SH-SY5Y (cell line): ENCODE measurements around the gene KCNK15.

Experiments used
- GATA2 ChIP-seq: IDR thresholded peaks from 2 replicates; pipeline ENCODE4 v1.6.1; 2011; ENCODE audit warnings: mild to moderate bottlenecking, low read depth, low read length
- GATA3 ChIP-seq: IDR thresholded peaks from 2 replicates; pipeline ENCODE4 v1.6.1; 2011; ENCODE audit warnings: low read depth, mild to moderate bottlenecking, low read length, moderate library complexity

The KCNK15 gene

DNA sequence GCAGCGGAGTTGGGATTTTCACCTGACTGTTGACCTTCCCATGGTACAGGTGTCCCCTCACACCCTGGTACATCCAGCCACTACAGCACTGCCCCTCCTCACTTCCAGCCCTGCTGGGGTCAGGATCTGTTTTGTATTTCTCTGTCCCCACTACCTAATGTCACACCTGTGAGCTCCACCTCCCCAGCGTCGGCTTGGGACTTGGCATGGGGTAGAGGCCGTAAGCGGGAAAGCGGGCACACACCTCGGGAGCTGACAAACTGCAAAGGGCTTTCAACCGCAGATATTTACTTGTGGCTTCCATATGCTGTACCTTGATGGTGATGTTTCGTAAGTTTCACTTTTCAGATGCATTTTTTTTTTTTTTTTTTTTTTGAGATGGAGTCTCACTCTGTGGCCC, 35.9 kb upstream of the KCNK15 start:
- TF ChIP-seq GATA3, result no peak
- no peak for TF ChIP-seq GATA2

DNA sequence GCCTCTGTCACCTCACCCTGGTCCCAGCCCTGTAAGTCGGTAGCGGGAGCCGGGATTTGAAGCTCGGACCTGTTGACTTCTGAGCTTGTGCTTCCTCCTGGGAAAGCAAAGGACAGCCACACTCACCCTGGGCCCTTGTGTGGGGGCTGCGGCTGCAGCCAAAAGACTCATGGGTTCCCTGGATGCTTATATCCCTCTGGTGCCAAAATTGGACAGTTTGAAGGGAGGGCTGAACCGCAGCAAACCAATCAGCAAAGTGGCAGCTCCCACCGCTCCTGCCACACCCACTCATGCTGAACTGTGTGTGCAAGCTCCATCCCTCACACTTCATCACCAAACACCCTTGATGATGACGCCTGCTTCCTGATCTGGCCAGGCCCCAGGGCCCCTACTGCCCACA, 34.4 kb upstream of the KCNK15 start:
- TF ChIP-seq GATA2 (no peak), GATA3 (no peak)

DNA sequence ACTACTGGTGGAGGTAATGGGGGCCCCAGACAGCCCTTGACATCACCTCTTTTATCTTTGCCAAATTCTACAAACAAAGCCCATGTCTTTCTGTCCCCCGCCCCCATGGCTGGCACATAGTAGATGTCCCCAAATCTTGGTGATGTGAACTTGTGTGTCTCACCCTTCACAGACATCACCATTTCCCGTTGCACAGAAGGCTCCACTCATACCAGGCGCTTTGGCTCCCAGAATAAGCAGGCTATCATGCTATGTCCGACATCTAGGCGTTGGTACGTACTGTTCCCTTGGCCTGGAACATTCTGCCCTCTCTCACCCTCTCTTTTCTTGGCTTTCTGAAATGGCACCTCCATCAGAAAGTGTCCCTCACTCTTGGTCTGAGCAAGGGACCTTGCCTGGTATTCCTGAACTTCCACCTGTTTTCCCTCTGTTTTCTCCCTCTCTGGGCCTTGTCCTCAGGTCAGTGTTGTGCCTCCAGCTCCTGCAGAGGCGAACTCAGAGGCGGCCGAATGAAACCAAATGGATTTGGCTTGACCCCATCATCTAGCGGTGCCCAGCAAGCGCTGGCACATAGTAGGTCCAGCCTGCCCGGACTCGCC, 31.5 kb upstream of the KCNK15 start:
- TF ChIP-seq GATA2, result no peak

DNA sequence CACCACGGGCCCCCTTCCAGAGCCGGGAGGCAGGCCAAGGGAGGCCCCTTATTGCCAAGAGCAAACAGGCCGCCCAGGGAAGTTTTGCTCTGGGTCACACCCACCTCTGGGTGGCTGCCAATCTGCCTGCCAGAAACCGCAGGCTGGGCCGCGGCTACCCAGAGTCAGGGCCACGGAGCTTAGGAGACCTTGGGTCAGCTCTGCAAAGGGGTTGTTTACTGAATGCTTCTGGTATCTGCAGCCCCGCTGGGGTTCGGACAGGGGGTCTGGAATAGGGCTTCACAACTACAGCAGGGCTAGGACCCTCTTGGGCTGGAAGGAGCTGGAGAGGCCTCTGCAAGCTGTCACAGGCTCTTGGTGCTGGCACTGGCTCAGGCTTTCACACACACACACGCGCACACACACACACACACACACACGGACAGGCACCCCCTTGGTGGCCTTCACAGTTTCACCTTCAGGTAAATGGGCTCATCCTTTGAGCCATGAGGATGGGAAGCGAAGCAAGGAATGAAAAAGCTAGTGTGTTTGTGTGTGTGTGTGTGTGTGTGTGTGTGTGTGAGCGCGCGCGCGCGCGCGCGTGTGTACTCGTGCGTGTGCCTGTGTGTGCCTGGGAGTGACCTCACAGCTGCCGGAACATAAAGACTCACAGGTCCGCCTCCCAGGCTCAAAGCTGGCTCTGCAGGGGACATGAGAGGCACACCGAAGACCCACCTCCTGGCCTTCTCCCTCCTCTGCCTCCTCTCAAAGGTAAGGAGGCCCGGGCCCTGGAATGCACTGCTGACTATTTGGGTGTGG, 30.8 kb upstream of the KCNK15 start, which contains the start of gene CCN5:
CCN5 (plus strand) TSS at position 669 of the 798 bp plus-strand sequence; CDS start at position 691, 22 bp downstream.
- no peak for TF ChIP-seq GATA2
- no peak for TF ChIP-seq GATA3

- TF ChIP-seq GATA3 (no peak), GATA2 (no peak)
Measured at GRCh38 chr20:44715499-44716308, 30.0 kb upstream of the KCNK15 start.

- TF ChIP-seq GATA2, result no peak
- TF ChIP-seq GATA3, result no peak
Measured at GRCh38 chr20:44716309-44717106, 29.2 kb upstream of the KCNK15 start.

DNA sequence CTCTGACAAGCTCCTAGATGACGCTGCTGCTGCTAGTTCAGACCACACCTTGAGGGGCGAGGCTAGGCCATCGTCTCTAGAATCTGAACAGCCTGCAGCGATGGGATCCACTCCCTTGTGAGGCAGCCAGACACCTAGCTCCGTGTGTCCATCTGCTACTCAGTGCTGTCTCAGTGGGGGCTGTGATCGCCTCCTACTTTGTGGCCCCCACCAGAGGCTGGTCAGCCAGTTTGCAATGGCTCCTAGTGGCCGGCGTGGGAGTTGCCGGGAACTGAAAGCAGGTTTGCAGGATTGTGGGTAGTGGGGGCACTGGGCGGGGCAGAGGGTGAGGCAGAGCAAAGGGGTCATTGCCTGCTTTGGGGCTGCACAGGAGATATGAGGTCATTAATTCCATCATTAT, 27.7 kb upstream of the KCNK15 start:
- TF ChIP-seq GATA2 (no peak), GATA3 (no peak)

DNA sequence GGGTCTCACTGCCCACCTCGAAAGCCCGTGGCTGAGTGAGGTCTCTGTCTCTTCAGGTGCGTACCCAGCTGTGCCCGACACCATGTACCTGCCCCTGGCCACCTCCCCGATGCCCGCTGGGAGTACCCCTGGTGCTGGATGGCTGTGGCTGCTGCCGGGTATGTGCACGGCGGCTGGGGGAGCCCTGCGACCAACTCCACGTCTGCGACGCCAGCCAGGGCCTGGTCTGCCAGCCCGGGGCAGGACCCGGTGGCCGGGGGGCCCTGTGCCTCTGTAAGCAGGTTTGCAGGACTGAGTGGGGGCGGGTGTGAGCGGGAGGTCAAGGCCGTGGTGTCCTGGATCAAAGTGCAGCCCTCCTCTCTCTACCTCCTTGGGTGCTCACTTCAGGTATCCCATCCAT, 25.8 kb upstream of the KCNK15 start:
- no peak for TF ChIP-seq GATA2
- TF ChIP-seq GATA3, result no peak

GRCh38 chr20:44720621-44720996, 25.1 kb upstream of the KCNK15 start:
- TF ChIP-seq GATA3, result no peak

DNA sequence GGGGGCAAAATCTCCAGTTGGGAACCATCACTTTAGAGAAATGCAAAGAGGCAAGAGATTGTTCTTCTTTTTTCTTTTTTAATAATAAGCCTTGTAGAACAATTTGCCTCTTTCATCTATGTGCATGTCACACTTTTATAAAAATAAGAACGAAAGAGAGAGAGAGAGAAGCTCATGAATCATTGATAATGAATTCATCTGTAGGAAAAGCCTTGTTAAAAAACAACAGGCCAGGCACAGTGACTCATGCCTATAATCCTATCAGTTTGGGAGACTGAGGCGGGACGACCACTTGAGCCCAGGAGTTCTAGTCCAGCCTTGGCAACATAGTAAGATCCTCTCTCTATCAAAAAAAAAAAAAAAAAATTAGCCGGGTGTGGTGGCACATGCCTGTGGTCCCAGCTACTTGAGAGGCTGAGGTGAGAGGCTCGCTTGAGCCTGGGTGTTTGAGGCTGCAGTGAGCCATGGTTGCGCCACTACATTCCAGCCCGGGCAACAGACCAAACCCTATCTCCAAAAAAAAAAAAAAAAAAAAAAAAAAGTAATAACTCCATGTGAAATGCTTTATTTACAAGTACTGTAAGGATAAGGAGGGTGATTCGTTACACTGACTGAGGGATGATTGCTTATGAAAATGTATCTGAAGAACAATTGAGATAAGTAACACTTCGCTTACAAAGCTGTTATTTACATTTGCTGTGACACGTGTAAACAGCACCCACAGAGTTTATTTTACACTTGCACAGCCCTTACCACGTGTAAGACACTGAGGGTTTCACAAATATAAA, 24.5 kb upstream of the KCNK15 start:
- TF ChIP-seq GATA2 (no peak), GATA3 (no peak)

GRCh38 chr20:44721785-44722054, 23.9 kb upstream of the KCNK15 start:
- TF ChIP-seq GATA2 (no peak), GATA3 (no peak)

DNA sequence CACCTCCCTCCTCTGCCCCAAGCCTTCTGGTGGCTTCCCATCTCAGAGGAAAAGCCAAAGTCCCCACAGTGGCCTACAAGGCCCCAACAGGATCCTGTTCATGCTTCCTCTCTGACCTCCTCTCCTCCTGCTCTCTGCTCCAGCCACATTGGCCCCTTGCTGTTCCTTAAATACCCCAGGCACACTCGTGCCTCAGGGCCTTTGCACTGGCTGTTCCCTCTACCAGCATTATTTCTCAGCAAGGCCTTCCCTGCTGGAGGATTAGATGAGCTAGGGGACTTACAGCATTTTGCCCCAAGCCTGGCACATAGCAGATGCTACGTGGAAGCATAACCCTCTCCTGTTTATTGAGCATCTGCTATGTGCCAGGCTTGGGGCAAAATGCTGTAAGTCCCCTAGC, 22.7 kb upstream of the KCNK15 start:
- TF ChIP-seq GATA2, result no peak
- no peak for TF ChIP-seq GATA3

DNA sequence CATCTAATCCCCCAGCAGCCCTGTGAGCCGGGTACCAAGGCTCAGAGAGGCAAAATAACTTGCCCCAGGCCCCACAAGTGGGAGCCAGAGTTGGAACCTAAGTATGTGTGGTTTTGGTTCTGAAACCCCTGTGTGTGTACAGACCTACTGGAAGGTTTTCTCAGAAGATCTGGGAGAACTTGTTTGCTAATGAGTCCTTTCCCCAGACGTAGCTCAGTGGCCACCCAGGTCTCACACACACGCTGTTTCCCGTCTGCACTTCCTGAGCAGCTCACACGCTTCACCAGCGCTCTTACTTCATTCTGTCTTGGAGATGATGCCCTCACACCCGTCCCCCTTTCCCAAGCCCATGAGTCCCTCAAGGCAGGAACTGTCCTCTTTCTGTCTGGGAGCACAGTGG, 22.3 kb upstream of the KCNK15 start:
- no peak for TF ChIP-seq GATA2
- no peak for TF ChIP-seq GATA3
